Gastrocnemius medialis (tissue), 4 donors: ENCODE measurements around the gene UGT2B10.

Experiments used
- POLR2A ChIP-seq, 2 donors: fragments of 450-650 bp; IDR thresholded peaks; one replicate each; pipeline ENCODE4 v1.6.1; 2017; ENCODE audit warnings: antibody characterized with exemption in 2 of 2, mild to moderate bottlenecking in 2 of 2, moderate library complexity in 2 of 2
- TF ChIP-seq, protein P1 (sequence below), 5 experiments: fragments of 450-650 bp in 3 of 5; fragments of 200-600 bp in 2 of 5; sonication (generic) in 2 of 5; IDR thresholded peaks in 4 of 5; conservative IDR thresholded peaks in 1 of 5; 1 replicate in 4 of 5; 2 replicates in 1 of 5; pipeline ENCODE4 v1.5.1; 2016 to 2019; ENCODE audit warnings: antibody characterized with exemption in 5 of 5, mild to moderate bottlenecking in 3 of 5, moderate library complexity in 3 of 5

DNA sequence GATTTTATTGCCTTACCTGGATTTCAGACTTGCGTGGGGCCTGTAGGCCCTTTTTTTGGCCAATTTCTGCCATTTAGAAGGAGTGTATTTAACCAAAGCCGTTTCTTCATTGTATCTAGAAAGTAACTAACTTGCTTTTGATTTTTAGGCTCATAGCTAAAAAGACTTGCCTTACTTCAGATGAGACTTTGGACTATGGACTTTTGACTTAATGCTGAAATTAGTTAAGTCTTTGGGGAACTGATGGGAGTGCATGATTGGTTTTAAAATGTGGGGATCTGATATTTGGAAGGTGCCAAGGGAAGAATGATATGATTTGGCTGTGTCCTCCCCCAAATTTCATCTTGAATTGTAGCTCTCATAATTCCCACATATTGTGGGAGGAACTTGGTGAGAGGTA is 7.7 kb upstream of the UGT2B10 start:
- no peak for TF ChIP-seq POLR2A (IDR thresholded peaks at IDR 0.05)
- TF ChIP-seq, protein P1, sequence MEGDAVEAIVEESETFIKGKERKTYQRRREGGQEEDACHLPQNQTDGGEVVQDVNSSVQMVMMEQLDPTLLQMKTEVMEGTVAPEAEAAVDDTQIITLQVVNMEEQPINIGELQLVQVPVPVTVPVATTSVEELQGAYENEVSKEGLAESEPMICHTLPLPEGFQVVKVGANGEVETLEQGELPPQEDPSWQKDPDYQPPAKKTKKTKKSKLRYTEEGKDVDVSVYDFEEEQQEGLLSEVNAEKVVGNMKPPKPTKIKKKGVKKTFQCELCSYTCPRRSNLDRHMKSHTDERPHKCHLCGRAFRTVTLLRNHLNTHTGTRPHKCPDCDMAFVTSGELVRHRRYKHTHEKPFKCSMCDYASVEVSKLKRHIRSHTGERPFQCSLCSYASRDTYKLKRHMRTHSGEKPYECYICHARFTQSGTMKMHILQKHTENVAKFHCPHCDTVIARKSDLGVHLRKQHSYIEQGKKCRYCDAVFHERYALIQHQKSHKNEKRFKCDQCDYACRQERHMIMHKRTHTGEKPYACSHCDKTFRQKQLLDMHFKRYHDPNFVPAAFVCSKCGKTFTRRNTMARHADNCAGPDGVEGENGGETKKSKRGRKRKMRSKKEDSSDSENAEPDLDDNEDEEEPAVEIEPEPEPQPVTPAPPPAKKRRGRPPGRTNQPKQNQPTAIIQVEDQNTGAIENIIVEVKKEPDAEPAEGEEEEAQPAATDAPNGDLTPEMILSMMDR (IDR thresholded peaks at IDR 0.05 in 4 of 5, conservative IDR thresholded peaks at IDR 0.05 in 1 of 5), result no peak
